Activated CD4-positive, CD25-positive, alpha-beta regulatory T cell treated with anti-CD3 and anti-CD28 coated beads, Interleukin-2, amount 50 U/mL, for 72 hours (primary cell): ENCODE results near the gene CYP26B1.

Experiments
- DNase-seq: peaks from one replicate; pipeline ENCODE4 v3.0.0; 2021

Gene CYP26B1

DNA sequence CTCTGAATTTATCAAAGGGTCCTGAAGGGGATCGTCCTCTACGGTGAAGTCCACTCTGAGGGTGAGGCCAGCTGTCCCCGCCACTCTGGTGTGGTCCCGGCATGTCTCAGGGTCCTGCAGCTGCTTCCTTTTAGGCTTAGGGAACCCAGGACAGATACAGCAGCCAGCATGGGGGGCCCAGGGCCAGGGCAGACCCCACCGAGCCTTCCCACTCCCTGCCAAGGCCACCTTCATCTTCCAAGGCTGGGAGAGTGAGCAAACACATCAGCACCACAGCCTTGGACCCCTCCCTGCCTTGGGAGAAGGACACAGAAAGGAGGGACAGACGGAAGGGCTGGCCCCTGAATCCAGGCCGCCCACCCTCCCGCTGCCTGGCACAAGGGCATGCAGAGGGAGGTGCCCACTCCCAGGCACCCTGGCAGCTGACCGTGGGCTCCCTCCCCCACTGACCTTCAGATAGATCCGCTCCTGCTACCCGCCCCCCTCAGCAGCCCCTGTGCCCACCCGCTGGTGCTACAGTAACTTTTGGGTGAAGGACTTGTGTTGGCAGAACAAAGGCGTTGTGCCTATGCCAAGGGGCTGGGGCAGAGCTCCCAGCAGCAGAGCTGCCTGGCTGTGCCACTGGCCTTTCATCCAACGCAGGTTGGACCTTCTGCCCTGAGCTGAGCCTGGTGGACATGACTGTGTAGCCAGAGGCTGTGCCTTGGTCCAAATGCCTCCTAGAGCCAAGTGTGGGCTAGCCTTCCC is 7.6 kb downstream of the CYP26B1 start:
- DNase-seq: peak; percentile 27

DNA sequence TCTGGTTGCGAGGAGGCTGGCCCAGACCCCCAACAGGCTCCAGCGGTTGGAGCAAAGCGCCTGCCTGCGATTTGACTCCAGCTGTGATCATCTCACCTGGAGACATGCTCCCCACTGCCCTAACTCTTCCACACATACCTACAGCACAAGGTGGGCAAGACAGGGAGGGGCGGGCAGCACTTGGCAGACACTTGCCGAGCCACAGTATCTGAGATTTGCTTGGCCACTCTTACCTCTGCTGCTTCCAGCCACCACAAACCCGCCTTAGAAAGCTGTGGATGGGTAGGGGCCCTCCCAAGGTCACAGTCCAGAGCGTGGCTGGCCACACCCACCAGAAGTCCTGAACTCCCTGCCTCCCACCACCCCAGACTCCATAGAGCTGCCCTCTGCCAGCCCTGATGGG is 8.2 kb downstream of the CYP26B1 start:
- peak; percentile 18 for DNase-seq

DNA sequence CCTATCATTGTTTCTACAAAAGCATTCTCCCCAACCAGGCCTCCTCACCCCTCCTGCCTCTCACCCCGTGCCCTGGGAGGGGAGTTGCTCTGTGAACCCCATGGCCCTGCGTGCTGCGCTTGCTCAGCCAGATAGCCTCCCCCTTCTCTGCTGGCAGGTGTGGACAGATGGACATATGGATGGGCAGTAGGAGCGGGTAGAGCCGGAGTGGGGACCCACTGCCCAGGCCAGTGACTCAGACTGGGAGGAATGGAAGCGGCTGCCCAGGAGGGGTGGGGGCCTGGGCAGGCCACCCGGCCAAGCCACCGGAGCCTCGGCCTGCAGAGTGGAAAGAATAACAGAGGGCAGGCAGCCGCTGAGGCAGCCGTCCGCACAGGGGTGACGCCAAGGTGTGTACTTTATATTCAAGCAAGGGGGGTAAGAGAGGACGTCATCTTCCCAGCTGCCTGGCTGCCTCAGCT is 8.7 kb downstream of the CYP26B1 start:
- peak; percentile 24 for DNase-seq

DNA sequence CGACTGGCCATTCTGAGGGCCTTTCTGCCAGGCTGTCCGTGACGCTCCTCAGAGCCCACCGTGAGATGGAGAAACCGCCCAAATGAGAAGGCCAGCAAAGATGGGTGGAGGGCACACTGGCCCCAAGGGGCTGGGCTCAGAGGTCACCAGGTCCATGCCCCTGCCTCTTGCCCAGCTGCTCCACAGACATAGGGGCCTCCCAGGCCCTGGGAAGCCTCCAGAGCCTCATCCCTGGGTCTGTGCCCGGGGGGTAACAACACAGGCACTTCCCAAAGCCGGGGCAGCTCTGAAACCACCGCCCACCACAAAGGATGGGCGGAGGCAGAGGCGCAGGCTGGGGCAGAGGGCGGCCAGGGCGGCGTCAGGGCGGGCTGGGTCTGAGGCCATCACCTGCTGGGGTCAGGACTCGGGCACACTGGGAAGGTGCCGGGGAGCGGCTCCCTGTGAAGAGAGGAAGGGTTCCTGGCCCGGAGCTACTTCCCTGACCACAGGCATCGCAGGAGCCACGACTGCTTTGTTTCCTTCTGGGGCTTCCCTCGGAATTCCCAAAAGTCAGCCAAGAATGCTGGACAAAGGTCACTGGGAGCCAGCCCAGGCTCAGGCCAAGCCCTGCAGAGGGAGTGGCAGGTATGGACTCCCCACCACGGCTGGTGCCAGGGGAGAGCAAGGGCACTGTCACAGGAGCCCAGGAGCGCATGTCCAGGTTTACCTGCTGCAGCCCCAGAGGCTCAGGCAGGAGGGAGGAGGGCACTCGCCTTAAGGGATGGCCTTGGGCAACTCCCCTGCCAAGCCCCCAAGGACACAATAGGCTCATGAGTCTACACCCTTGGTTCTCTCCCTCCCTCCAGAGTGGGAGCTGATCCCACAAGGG is 9.4 kb downstream of the CYP26B1 start:
- peak; percentile 28 for DNase-seq

DNA sequence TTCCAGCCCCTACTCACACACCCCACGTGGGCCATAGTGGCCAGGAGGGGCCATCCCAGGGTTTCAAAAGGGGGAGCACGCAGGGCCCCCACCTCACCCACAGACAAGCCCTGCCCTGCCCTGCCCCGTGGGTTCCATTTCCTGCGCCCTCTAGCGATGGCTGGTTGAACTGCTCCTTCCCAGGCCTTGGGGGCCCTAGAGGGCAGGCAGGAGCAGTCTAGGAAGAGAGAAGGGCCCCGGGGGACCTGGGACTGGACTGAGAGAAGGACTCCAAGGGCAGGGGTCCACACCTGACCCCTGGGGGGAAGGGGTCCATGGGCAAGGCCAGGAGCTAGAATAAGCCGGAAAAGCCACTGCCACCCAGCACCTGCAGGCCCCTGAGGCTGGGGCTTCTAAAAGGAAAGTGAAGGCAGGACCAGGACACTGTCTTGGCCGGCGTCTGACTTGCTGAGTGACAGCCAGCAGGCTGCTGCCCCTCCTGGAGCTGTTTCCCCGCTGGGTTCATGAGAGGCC is 10.1 kb downstream of the CYP26B1 start:
- DNase-seq: peak; percentile 74

DNA sequence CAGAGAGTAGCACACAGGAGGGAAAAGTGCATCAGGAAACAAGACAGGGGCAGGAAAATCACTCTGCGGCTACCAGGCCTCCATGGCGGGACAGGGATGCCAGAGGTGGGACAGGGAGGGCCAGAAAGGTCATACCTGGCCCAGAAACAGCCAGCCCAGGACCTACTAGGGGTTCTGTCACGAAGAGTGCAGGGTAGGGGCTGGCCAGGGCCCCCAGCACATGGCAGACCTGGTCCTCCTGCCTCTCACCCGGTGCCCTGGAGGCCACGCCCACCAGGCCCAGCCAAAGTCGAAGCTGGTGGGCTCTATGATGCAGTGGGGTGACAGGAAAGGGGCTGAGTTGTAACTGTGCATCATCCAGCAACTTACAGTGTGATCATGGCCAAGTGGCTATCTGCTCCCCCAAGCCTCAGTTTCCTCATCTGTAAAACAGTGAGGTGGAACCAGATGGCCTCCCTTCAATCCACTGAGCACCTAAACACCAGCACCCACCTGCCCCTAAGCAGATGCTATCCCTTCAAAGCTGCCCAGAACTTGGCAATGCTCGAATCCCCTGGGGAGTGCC is 10.6 kb downstream of the CYP26B1 start:
- DNase-seq: peak; percentile 28

DNA sequence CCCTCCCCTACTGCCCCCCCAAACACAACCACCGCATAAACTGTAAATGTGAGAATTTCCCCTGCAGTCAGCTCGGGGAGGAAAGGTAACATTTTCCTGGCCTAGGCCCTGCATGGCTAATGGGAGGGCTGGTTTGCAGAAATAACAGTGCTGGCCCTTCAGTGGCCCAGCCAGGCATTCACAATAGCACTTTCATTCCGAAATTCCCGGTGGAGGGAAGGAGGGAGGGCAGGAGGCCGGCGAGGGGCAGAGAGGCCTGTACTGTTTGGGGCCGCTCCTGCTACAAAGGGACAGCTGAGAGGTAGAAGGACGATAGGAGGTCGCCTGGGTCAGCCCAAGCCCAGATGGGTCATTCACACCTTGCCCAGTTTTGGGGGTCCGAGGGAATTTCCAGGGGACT is 11.3 kb downstream of the CYP26B1 start:
- DNase-seq: no peak

DNA sequence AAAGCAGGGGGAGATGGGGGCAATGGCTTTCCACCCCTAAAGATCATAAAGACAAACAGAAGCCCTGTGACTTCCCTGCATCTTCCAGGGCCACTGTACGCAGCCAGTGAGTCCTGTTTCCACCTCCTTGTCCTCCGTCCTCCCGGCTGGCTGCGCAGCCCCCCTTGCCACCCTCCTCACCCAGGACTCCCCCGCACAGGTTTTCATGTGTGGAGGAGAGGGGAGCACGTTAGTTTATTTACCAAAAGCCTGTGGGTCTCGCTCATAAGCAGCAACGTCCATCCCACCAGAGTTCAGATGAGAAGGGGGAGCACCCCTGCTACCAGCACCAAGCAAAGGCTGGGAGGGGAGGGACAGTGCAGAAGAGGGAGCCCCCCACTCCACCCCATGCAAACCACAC is 11.7 kb downstream of the CYP26B1 start:
- peak; percentile 16 for DNase-seq

DNA sequence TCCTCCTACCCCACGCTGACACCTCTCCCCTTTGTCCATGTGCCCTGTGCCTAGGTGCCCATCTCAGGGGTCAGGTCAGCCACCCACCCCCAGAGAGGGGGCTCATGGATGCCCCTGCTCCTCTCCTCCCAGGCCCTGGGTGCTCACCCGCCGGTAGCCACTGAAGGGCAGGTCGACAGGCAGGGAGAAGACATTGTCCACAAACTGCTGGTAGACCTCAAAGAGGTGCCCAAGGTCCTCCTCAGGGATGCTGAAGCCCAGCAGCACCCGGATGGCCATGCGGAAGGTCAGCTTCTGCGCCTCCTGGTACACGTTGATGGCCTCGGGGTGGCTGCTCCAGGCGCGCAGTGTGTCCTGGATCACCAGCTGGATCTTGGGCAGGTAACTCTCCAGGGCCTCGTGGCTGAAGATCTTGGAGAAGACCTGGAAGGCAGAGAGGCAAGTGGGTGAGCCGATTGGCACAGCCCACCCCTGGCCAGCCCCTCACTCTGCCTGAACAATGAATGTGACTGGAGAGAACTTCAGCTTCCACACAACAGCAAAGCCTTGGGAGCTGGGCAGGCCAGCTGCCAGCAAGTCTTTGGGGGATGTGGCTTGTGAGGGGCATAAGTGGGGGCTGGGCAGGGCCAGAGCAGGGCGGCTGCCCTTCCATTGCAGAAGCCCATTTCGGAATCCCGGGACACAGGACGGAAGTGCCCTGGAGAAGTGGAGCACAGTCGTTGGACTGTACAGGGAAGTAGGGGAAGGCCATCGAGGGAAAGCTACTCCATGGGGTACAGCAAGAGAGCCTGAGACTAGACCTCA is 12.5 kb downstream of the CYP26B1 start:
- DNase-seq: peak; percentile 24

DNA sequence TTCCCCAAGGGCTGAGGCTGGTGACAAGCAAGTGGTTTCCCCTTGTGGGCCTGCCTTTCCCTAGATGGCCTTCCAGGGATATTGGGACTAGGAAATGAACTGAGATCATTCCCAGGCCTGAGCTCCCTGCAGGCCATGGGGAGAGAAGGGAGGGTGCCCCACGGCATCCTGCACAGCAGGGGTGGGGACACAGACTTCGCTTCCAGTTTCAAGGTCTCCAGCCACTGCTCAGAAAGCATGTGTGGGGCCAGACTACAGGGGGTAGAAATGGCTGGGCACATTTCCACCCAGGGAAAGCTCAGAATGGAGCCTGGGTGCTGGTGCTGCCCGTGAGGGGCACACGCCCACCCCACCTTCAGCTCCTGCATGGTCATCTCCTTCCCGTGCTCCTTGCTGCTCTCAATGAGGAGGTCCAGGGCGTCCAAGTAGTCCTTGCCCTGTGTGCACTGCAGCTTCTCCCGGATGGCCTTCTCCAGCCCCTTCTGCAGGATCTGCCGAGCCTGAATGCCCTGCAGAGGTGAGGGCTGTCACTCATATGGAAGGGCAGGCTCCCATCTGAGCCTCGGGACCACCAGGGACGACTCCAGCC is 13.2 kb downstream of the CYP26B1 start:
- DNase-seq: peak; percentile 24

DNA sequence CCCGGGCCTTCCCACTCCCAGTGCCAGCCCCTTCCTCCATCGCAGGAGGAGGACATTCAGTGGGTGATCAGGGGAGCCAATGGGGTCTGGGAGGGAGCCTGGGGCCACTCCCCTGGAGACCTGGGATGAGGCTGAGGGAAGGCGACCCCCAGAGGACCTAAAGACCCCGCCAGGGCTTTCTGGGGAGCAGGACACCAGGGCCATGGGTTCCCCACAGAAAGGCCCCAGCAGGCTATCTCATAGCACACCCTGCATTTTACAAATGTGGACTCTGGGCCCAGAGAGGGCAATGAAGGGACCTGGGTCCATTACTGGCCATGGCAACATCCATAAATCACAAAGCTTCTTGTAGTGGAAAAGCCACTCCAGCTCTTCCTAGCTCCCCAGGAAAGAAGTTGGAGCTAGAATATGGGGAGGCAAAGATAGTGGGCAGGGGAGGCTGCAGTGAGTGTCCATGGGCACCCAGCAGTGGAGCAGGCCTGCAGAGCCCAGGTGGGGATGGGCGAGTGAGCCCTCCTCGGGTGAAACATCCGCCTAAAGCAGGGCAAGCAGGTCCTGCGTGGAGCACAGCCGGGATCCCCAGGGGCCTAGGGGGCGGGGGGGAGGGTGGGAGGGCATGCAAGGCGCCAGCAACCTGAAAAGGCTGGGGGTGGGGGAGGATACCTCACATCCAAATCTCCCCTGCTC is 13.8 kb downstream of the CYP26B1 start:
- no peak for DNase-seq

DNA sequence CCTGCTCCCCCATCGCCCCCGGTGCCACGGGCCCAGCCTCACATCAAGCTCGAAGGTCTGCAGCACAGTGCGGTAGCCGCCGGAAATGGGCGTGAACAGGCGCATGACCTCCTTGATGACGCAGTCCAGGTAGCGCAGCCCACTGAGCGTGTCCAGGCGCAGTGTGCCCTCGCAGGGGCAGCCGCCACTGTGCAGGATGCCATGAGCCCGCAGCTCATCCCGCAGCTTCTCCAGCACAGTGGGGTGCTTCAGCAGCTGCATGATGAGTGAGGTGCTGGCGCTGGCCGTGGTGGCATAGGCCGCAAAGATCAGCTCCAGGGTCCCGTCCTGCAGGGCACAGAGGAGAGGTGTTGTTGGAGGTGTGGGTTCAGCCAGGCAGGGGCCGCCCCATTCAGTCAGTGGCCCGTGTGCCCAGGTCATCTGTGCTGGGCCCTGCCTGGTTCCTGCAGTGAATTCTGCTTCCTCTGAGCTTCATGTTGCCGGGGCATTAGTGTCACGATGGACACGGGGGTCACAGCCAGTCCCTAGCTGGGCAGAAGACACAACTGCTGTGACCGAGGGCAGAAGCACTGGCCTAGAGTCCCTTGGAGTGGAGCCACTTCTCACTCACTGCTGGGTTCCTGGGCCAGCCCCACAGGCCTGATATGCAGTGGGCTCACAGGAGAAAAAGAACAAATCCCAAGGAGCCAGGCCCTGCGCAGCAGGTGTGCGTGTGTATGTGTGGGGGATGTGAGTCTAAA is 14.5 kb downstream of the CYP26B1 start:
- peak; percentile 12 for DNase-seq

DNA sequence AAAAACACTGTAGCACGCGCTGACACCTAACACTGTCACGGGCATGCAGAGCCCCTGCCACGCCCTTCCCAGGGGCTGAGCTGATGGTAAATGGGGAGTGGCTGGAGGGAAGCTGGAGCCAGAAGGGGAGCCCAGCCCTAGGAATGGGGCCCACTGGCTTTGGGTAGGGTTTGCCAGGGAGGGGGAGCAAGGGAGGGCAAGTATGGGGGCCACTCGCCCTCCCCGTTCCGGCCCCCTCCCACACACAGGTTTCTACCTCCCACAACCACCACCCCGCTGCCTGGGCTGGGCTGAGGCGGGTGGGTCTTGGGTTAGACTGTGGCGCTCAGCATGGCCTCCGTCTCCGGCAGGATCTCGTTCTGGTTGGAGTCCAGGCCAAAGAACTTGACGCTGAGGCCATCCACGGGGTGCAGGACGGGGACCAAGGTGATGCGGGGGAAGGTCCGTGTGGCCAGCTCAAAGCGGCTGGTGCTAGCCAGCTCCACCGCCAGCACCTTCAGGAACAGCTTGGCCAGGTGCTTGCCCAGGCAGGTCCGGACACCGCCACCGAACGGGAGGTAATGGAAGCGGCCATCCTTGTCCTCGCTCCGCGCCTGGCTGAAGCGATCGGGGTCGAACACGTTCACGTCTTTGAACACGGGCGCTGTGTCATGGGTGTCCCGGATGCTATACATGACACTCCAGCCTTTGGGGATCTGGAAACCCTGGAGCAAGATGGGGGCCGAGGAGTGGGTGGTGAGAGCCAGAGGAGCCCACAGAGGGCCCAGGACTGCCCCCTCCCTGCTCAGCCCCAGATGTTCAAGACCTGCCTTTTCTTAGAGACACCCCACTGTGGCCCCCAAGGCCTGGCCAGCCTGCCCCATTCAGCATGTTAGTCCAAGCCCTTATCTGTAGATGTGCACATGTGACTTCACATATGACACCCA is 15.5 kb downstream of the CYP26B1 start:
- DNase-seq: peak; percentile 18

DNA sequence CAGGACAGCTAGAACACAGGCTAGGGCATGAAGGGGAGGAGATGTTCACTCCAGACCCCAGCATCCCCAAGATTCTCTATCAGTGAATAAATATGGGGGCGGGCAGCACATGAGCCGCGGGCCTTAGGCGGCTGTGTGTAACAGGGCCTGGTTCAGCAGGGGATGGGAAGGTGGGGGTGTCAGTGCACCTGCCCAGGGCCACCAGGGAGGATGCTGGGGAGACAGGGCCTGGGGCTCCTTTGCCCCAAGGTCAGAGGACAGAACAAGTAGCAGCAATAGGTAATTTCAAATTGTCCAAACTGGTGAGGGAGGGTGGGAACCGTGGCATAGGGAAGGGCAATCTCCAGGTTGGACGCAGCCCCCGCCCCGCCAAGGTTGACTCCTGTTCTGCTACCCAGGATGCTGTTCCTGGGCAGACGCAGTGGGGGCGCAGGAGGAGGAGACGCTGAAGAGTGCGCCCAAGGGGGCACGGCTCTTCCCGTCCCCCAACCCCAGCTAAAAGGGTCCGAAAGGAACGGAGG is 16.2 kb downstream of the CYP26B1 start:
- no peak for DNase-seq

DNA sequence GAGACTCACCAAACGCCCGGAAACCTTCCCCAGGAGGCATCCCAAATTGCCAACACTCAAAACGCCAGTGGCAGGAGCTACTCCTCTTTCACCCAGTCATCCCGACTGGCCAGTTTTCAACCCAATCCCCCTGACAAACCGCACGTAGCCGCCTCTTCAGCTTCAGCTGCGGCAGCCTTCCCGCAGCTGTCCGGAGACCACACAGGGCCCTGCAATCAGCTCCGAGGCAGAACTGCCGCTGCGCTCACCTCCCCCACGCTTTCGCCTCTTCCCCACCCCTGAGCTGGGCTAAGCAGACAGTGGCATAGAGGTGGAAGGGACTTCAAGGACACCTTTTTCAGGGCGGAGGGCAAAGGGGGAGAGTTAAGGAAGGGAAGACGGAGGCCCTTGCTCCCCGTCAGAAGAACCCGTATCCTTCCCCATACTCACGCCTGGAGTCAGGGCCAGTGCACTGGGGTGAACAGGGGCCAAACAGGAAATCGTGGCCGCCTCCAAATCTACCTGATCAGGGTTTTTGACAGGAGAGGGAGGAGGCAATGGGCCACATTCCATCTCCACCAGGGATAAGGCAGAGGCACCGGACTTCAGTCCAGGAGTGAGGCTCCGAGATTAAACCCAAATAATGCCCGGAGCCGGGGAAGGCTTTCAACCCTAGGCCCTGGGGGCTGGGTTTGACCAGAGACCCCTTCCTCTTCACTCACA is 16.9 kb downstream of the CYP26B1 start:
- DNase-seq: no peak

DNA sequence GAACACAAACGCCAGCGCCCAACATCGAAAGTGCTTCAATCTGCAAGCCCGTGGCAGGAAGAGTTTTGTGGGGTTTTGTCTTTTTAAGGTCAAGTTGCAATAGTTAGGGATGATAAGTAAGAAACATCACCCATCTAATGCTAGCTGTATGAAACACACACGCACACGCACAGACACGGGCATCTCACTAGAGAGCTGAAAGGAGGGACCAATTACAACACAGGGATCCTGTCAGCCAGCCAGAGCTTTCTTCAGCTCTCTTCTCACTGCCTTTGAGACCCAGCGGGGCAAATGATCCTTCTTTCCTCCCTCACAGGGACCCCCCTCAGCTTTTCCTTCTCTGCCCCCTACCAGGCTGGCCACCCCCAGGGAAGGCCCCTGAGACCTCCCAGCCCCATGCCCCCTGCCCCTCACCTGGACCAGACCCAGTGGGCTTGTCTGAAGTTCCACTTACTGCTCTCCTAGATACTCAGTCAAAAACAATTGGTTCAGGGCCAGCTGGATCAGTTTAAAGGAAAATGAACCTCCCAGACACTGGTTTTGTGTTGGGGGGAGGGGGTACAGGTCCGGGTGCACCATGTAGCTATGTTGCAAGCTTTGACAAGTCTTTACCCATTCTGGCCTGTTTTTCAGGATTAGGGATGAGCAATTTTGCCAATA is 17.9 kb downstream of the CYP26B1 start:
- no peak for DNase-seq

DNA sequence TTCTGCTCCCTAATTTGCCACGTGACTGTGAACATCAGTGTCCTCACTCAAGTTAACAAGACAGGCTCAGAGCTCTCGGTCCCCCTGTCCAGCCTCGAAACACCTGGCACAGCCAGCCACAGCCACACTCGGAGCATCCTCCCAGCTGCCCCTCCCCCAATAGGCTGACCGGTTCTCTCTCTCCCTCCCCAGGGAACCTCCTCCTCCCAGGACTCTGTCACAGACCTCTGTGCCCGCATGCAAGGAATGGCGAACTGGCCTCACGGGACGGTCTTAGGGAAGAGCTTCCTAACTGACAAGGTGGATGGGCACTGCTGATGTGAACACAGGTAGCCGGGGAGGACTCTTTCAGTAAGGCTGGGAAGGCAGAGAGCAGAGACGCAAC is 18.8 kb downstream of the CYP26B1 start:
- no peak for DNase-seq
